Mesothelial cell of epicardium (in vitro differentiated cells): ENCODE results near the gene ANKRD13D. TPM values are rescaled to one million over a fixed set of nuclear protein-coding genes. Genes with fewer than 3 reads are reported as not detected.

ENCODE experiments used
- DNase-seq, 2 experiments: peaks; one replicate each; pipeline ENCODE4 v3.0.0; 2021; ENCODE audit warnings: low spot score in 2 of 2; ENCODE audit not compliant: unreplicated experiment in 2 of 2
- H3K27ac Mint-ChIP-seq: 2 replicates; pipeline ENCODE4 v1.8.0; 2021; ENCODE audit warnings: mixed read lengths
- H3K27me3 Mint-ChIP-seq: 2 replicates; pipeline ENCODE4 v1.8.0; 2021; ENCODE audit warnings: low read depth, mixed read lengths
- H3K36me3 Mint-ChIP-seq: 2 replicates; pipeline ENCODE4 v1.8.0; 2021; ENCODE audit warnings: mixed read lengths
- H3K4me1 Mint-ChIP-seq: 2 replicates; pipeline ENCODE4 v1.8.0; 2021; ENCODE audit warnings: mixed read lengths
- H3K4me3 Mint-ChIP-seq: 2 replicates; pipeline ENCODE4 v1.8.0; 2021; ENCODE audit warnings: mild to moderate bottlenecking, moderate library complexity, mixed read lengths
- H3K9me3 Mint-ChIP-seq: 2 replicates; pipeline ENCODE4 v1.8.0; 2021; ENCODE audit warnings: mixed read lengths
- CTCF ChIP-seq: fragments of 200-600 bp; sonication (generic); IDR thresholded peaks from one replicate; pipeline ENCODE4 v1.5.0; 2021; ENCODE audit warnings: antibody characterized with exemption; ENCODE audit not compliant: unreplicated experiment
- total RNA-seq: library from RNA; stranded (reverse); gene quantifications from 3 replicates; pipeline ENCODE4 v1.2.1, GENCODE V29; 2021

ANKRD13D gene
- total RNA-seq, 1 donor from 2014 or later, result 76.5 TPM

GRCh38 chr11:67270256-67271204 is 18.6 kb upstream of the ANKRD13D start:
- H3K4me1 Mint-ChIP-seq, result peaks cover 36% of the 10 kb centered on the region
- DNase-seq, result no peak

GRCh38 chr11:67271205-67271540 is 17.9 kb upstream of the ANKRD13D start:
- no peak overlapping the region for H3K4me3 Mint-ChIP-seq
- H3K36me3 Mint-ChIP-seq, result no peaks in the 10 kb centered on the region
- no peaks in the 10 kb centered on the region for H3K27me3 Mint-ChIP-seq
- DNase-seq, result no peak
- H3K4me1 Mint-ChIP-seq, result peaks cover 32% of the 10 kb centered on the region
- no peak for TF ChIP-seq CTCF
- H3K9me3 Mint-ChIP-seq, result no peaks in the 10 kb centered on the region
- H3K27ac Mint-ChIP-seq, result peak overlapping the region; percentile 73

More at GRCh38 chr11:67270256-67271204, 18.6 kb upstream of the ANKRD13D start:
- H3K36me3 Mint-ChIP-seq, result no peaks in the 10 kb centered on the region
- no peaks in the 10 kb centered on the region for H3K27me3 Mint-ChIP-seq
- H3K4me3 Mint-ChIP-seq, result peak overlapping the region; percentile 48
- TF ChIP-seq CTCF, result no peak
- H3K9me3 Mint-ChIP-seq, result no peaks in the 10 kb centered on the region
- peak overlapping the region; percentile 73 for H3K27ac Mint-ChIP-seq

GRCh38 chr11:67271541-67272284 is 17.4 kb upstream of the ANKRD13D start:
- H3K4me1 Mint-ChIP-seq, result peaks cover 32% of the 10 kb centered on the region
- H3K36me3 Mint-ChIP-seq, result no peaks in the 10 kb centered on the region
- H3K4me3 Mint-ChIP-seq, result no peak overlapping the region
- H3K9me3 Mint-ChIP-seq, result no peaks in the 10 kb centered on the region
- no peak for DNase-seq
- TF ChIP-seq CTCF, result no peak
- H3K27ac Mint-ChIP-seq, result no peak overlapping the region
- H3K27me3 Mint-ChIP-seq, result no peaks in the 10 kb centered on the region

GRCh38 chr11:67272327-67273259 is 16.5 kb upstream of the ANKRD13D start:
- no peak overlapping the region for H3K4me3 Mint-ChIP-seq
- no peak overlapping the region for H3K27ac Mint-ChIP-seq
- DNase-seq, result no peak
- H3K9me3 Mint-ChIP-seq, result no peaks in the 10 kb centered on the region
- no peaks in the 10 kb centered on the region for H3K36me3 Mint-ChIP-seq
- no peaks in the 10 kb centered on the region for H3K27me3 Mint-ChIP-seq
- peaks cover 27% of the 10 kb centered on the region for H3K4me1 Mint-ChIP-seq
- no peak for TF ChIP-seq CTCF

- H3K27ac Mint-ChIP-seq, result no peak overlapping the region
Measured at GRCh38 chr11:67273260-67273990, 15.7 kb upstream of the ANKRD13D start.

More at GRCh38 chr11:67273260-67273990, 15.7 kb upstream of the ANKRD13D start:
- peaks cover 21% of the 10 kb centered on the region for H3K4me1 Mint-ChIP-seq
- no peak for TF ChIP-seq CTCF
- H3K27me3 Mint-ChIP-seq, result no peaks in the 10 kb centered on the region
- H3K4me3 Mint-ChIP-seq, result no peak overlapping the region
- no peaks in the 10 kb centered on the region for H3K36me3 Mint-ChIP-seq
- H3K9me3 Mint-ChIP-seq, result no peaks in the 10 kb centered on the region
- DNase-seq, result peak in 1 of 2 experiments; percentile 14
